GM12878 (cell line): Measurements from ENCODE around the gene MEX3D.

ENCODE experiments used
- ATF3 ChIP-seq: IDR thresholded peaks from 2 replicates; pipeline ENCODE4 v1.6.1; 2011; ENCODE audit warnings: low read depth, mild to moderate bottlenecking, low read length, moderate library complexity, borderline replicate concordance; ENCODE audit errors: extremely low read depth
- DPF2 ChIP-seq: fragments of 450-650 bp; IDR thresholded peaks from 2 replicates; pipeline ENCODE4 v1.6.1; 2017; ENCODE audit warnings: mild to moderate bottlenecking
- ELK1 ChIP-seq: IDR thresholded peaks from 2 replicates; pipeline ENCODE4 v1.6.1; 2012; ENCODE audit warnings: low read depth, low read length, improper control_type of control experiment
- NR2C2 ChIP-seq: IDR thresholded peaks from 2 replicates; pipeline ENCODE4 v1.6.1; 2011; ENCODE audit warnings: borderline replicate concordance, low read depth; ENCODE audit not compliant: control insufficient read depth, insufficient read length
- POLR2A ChIP-seq: IDR thresholded peaks from 2 replicates; pipeline ENCODE4 v1.6.1; 2011; ENCODE audit warnings: low read depth, mild to moderate bottlenecking, low read length
- STAT3 ChIP-seq: IDR thresholded peaks from 2 replicates; pipeline ENCODE4 v1.6.1; 2011; ENCODE audit warnings: low read depth, low read length, improper control_type of control experiment
- TCF12 ChIP-seq: IDR thresholded peaks from 2 replicates; pipeline ENCODE4 v1.6.1; 2011; ENCODE audit warnings: low read depth, mild to moderate bottlenecking, low read length
- ZSCAN29 ChIP-seq: fragments of 450-650 bp; IDR thresholded peaks from 2 replicates; pipeline ENCODE4 v1.6.1; 2017; ENCODE audit warnings: mild to moderate bottlenecking, moderate library complexity
- TF ChIP-seq, protein P1 (sequence below): IDR thresholded peaks from 2 replicates; pipeline ENCODE4 v1.6.1; 2012; ENCODE audit warnings: mild to moderate bottlenecking, low read depth, low read length
- TF ChIP-seq, protein P2 (sequence below), 3 experiments: IDR thresholded peaks in 2 of 3; conservative IDR thresholded peaks in 1 of 3; 2 replicates each; pipeline ENCODE4 v1.5.1; 2011; ENCODE audit warnings: low read depth in 3 of 3, low read length in 3 of 3, mild to moderate bottlenecking in 3 of 3, control low read depth in 2 of 3, moderate library complexity in 2 of 3, inconsistent platforms in 1 of 3, mixed read lengths in 1 of 3; ENCODE audit not compliant: control insufficient read depth in 2 of 3, insufficient read depth in 1 of 3; ENCODE audit errors: extremely low read depth in 1 of 3
- TF ChIP-seq, protein P3 (sequence below): IDR thresholded peaks from 2 replicates; pipeline ENCODE4 v1.6.1; 2011; ENCODE audit warnings: borderline replicate concordance, low read depth, mild to moderate bottlenecking, moderate library complexity, mixed read lengths, low read length; ENCODE audit not compliant: insufficient read depth; ENCODE audit errors: extremely low read length

- no peak for TF ChIP-seq DPF2
- TF ChIP-seq, protein P1, sequence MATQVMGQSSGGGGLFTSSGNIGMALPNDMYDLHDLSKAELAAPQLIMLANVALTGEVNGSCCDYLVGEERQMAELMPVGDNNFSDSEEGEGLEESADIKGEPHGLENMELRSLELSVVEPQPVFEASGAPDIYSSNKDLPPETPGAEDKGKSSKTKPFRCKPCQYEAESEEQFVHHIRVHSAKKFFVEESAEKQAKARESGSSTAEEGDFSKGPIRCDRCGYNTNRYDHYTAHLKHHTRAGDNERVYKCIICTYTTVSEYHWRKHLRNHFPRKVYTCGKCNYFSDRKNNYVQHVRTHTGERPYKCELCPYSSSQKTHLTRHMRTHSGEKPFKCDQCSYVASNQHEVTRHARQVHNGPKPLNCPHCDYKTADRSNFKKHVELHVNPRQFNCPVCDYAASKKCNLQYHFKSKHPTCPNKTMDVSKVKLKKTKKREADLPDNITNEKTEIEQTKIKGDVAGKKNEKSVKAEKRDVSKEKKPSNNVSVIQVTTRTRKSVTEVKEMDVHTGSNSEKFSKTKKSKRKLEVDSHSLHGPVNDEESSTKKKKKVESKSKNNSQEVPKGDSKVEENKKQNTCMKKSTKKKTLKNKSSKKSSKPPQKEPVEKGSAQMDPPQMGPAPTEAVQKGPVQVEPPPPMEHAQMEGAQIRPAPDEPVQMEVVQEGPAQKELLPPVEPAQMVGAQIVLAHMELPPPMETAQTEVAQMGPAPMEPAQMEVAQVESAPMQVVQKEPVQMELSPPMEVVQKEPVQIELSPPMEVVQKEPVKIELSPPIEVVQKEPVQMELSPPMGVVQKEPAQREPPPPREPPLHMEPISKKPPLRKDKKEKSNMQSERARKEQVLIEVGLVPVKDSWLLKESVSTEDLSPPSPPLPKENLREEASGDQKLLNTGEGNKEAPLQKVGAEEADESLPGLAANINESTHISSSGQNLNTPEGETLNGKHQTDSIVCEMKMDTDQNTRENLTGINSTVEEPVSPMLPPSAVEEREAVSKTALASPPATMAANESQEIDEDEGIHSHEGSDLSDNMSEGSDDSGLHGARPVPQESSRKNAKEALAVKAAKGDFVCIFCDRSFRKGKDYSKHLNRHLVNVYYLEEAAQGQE: no peak
- TF ChIP-seq NR2C2: no peak
- TF ChIP-seq POLR2A: peak; percentile 72
- TF ChIP-seq ELK1: no peak
- TF ChIP-seq ZSCAN29: no peak
- no peak for TF ChIP-seq ATF3
- no peak for TF ChIP-seq STAT3
- TF ChIP-seq, protein P2, sequence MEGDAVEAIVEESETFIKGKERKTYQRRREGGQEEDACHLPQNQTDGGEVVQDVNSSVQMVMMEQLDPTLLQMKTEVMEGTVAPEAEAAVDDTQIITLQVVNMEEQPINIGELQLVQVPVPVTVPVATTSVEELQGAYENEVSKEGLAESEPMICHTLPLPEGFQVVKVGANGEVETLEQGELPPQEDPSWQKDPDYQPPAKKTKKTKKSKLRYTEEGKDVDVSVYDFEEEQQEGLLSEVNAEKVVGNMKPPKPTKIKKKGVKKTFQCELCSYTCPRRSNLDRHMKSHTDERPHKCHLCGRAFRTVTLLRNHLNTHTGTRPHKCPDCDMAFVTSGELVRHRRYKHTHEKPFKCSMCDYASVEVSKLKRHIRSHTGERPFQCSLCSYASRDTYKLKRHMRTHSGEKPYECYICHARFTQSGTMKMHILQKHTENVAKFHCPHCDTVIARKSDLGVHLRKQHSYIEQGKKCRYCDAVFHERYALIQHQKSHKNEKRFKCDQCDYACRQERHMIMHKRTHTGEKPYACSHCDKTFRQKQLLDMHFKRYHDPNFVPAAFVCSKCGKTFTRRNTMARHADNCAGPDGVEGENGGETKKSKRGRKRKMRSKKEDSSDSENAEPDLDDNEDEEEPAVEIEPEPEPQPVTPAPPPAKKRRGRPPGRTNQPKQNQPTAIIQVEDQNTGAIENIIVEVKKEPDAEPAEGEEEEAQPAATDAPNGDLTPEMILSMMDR (IDR thresholded peaks at IDR 0.05 in 2 of 3, conservative IDR thresholded peaks at IDR 0.05 in 1 of 3; ENCODE audit: control insufficient read depth in 2 of 3, extremely low read depth in 1 of 3, insufficient read depth in 1 of 3, low read depth in 3 of 3, low read length in 3 of 3): no peak
- TF ChIP-seq TCF12: no peak
- TF ChIP-seq, protein P3, sequence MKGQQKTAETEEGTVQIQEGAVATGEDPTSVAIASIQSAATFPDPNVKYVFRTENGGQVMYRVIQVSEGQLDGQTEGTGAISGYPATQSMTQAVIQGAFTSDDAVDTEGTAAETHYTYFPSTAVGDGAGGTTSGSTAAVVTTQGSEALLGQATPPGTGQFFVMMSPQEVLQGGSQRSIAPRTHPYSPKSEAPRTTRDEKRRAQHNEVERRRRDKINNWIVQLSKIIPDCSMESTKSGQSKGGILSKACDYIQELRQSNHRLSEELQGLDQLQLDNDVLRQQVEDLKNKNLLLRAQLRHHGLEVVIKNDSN: no peak
These were observed 44.3 kb upstream of the MEX3D start for GRCh38 chr19:1612114-1613086.
